GM18517 (cell line): ENCODE measurements around the gene IPO5.

Experiments used
- ATAC-seq: cut with Tn5 transposase; IDR thresholded peaks from one replicate; pipeline ENCODE4 v1.9.1; 2021; ENCODE audit warnings: mild to moderate bottlenecking, moderate library complexity; ENCODE audit not compliant: unreplicated experiment

IPO5 gene

DNA sequence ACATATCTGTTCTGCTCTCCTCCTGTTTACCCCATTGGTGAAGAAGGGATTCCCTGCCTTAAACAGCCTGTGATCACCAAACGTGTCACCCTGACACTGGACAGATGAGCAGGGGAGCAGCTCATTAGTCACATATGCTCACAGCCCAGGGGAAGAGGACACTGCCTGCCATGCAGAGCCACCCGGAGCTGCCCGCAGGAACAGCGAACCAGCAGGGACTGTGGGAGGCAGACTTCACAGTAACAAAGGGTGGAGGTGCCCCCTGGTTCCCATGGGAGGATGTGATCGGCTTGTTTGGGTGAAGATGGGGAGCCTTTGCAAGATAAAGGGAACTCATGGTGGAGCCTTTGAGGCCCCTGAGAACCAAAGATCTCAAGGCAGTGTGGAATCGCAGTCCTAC, 100.8 kb downstream of the IPO5 start:
- no peak for ATAC-seq

DNA sequence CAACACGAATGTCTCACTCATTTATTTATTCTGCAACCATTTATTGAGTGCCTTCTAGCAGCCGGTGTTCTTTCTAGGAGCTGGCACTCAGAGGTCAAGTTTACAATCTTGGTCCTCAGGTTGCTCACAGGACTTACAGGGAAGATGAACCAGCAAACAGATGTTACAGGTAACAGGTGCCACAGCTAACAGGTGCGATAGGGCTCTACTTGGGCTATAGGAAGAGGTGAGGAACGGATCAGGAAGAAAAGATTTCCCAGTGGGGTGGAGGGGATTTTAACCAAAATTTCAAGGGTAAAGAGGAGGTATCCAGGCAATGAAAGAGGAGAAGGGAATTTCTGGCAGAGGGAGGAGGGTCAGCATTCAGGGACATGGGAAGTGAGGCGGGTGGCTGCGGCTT, 102.1 kb downstream of the IPO5 start:
- no peak for ATAC-seq

GRCh38 chr13:98056839-98057410, 103.5 kb downstream of the IPO5 start:
- no peak for ATAC-seq

GRCh38 chr13:98059276-98059675, 105.8 kb downstream of the IPO5 start:
- ATAC-seq, result no peak

- ATAC-seq, result no peak
Observed at GRCh38 chr13:98060282-98060681, 106.8 kb downstream of the IPO5 start.

DNA sequence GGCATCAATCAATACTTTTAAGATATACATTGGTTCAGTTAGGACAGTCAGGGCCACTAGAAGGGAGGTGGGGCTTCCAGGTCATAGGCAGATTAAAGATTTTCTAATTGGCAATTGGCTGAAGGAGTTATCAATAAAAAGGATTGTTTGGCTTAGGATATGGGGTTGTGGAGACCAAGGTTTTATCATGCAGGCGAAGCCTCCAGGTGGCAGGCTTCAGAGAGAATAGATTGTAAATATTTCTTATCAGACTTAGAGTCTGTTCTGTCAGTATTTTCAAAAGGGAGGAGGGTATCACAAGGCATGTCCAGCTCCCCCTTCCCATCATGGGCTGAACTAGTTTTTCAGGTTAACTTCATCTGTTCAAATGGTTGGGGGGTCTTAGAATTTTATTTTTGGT, 112.0 kb downstream of the IPO5 start:
- ATAC-seq, result no peak

DNA sequence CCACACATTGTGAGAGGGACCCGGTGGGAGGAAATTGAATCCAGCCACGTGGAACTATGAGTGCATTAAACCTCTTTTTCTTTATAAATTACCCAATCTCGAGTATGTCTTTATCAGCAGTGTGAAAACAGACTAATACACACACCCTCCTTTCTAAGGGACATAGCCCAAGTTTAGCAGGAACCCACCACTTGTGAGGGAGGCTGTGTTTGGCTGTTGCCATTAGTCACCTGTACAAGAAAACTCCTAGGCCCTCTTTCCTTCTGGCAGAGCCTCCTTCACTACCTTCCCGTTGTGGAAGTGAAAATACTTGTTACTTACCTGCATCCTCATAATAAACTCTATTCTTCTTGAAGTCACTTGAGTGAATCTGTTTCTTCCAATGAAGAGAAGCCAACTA, 113.2 kb downstream of the IPO5 start:
- no peak for ATAC-seq

- ATAC-seq, result no peak
Observed at GRCh38 chr13:98068521-98068920, 115.0 kb downstream of the IPO5 start.

GRCh38 chr13:98069985-98070384, 116.5 kb downstream of the IPO5 start:
- ATAC-seq, result no peak

GRCh38 chr13:98071316-98071715, 117.8 kb downstream of the IPO5 start:
- no peak for ATAC-seq

DNA sequence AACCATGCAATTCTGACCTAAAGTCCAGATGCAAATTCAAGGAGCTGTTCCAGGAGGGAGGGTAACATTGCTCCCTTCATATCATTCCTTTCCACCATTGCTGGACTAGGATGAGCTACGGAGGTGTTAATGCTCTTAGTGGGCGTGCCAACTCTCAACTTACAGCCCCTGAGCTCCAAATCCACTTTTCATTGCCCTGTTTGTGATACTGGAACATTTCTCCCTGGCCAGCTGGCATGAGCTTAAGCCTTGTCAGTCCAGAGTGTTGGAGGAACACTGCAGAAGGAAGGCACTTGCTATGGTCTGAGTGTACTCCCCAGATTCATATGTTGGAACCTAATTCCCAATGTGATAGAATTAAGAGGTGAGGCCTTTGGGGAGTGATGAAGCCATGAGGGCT, 119.0 kb downstream of the IPO5 start:
- ATAC-seq, result no peak
